ENCODE data around the gene RBM43.

DNA sequence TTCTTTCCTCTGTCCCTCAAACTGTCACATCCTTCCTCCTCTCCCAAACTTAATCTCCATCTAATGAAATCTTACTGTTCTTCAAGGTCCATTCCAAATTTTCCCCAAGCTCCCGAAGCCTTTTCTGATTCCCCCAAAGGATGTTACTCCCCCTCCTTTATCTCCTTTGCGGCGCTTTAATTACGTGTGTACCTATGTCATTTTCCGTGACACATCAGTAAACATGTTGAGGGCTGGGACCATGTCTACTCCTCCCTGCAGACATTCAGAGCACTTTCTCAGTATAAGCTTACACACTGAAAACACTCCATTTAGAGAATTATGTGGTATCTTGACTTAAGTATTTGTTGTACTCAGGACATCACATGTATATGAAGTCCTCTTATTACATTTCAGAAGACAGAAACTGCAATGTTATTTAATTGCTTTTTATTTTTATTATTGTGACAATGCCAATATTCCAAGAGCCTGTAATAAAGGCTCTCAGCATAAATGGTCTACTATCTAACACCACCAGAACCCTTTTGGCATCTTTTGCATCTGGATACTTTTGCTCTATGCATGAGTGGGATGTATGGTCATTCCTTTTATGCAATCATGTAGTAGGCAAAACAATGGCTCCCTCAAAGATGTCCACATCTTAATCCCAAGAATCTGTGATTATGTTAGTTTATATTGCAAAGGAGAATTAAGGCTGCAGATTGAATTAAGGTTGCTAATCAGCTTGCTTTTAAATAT is 26.0 kb upstream of the RBM43 start:
- TF ChIP-seq, protein P1, sequence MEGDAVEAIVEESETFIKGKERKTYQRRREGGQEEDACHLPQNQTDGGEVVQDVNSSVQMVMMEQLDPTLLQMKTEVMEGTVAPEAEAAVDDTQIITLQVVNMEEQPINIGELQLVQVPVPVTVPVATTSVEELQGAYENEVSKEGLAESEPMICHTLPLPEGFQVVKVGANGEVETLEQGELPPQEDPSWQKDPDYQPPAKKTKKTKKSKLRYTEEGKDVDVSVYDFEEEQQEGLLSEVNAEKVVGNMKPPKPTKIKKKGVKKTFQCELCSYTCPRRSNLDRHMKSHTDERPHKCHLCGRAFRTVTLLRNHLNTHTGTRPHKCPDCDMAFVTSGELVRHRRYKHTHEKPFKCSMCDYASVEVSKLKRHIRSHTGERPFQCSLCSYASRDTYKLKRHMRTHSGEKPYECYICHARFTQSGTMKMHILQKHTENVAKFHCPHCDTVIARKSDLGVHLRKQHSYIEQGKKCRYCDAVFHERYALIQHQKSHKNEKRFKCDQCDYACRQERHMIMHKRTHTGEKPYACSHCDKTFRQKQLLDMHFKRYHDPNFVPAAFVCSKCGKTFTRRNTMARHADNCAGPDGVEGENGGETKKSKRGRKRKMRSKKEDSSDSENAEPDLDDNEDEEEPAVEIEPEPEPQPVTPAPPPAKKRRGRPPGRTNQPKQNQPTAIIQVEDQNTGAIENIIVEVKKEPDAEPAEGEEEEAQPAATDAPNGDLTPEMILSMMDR (IDR thresholded peaks at IDR 0.05; ENCODE audit: low read depth, low read length), result no peak
- TF ChIP-seq EZH2phosphoT487 (IDR thresholded peaks at IDR 0.05; ENCODE audit: low read depth), result no peak
